Fibroblast of lung (primary cell): Measurements from ENCODE around the gene YJEFN3.
A peak's percentile ranks its signal among the peaks of the same experiment; 100 is the strongest.

Experiments used
- CTCF ChIP-seq, 2 donors: IDR thresholded peaks in 1 of 2; conservative IDR thresholded peaks in 1 of 2; 1 replicate in 1 of 2; 2 replicates in 1 of 2; pipeline ENCODE4 v1.5.1; 2011 to 2012; ENCODE audit warnings: low read length in 2 of 2, control low read depth in 1 of 2, inconsistent platforms in 1 of 2, low read depth in 1 of 2, mild to moderate bottlenecking in 1 of 2
- EZH2 ChIP-seq: IDR thresholded peaks from 2 replicates; pipeline ENCODE4 v1.5.1; 2012; ENCODE audit warnings: low read length, control low read depth, mild to moderate bottlenecking; ENCODE audit errors: missing control alignments

DNA sequence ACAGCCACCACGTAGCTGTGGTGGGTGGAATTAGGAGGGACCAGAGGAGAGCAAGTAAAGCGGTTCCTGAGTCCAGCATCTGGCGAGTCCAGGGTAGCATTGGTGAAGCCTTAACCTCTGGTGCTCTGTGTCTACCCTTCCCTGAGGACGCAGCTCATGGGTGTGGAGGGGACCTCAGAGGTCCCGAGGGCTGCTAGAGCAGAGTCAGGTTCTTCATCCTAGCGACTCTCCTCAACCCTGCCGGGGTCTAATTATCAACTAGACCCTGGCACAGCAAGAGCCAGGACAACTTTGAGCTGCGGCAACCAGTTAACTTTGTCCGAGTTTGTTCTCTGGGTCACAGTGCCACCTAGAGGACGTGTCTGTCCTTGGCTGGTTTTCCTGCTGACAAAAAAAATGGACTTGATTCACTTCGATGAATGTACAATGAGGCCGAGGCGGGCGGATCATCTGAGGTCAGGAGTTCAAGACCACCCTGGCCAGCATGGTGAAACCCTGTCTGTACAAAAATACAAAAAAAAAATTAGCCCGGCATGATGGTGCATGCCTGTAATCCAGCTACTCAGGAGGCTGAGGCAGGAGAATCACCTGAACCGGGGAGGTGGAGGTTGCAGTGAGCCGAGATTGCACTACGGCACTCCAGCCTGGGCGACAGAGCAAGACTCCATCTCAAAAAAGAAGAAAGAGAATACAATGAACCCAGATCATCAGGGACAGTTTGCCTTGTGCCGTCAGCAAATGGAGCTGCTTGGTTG, 38.3 kb upstream of the YJEFN3 start:
- peak; percentile 75 to 76 for TF ChIP-seq CTCF (conservative IDR thresholded peaks at IDR 0.05 in 1 of 2, IDR thresholded peaks at IDR 0.05 in 1 of 2; ENCODE audit: low read depth in 1 of 2, low read length in 2 of 2)
- TF ChIP-seq EZH2, result no peak
